Activated CD4-positive, alpha-beta T cell treated with anti-CD3 and anti-CD28 coated beads for 4 hours (primary cell): ENCODE results near the gene BIRC7.

Experiments
- DNase-seq, 2 donors: peaks; one replicate each; pipeline ENCODE4 v3.0.0-alpha.2; 2020

The BIRC7 gene

DNA sequence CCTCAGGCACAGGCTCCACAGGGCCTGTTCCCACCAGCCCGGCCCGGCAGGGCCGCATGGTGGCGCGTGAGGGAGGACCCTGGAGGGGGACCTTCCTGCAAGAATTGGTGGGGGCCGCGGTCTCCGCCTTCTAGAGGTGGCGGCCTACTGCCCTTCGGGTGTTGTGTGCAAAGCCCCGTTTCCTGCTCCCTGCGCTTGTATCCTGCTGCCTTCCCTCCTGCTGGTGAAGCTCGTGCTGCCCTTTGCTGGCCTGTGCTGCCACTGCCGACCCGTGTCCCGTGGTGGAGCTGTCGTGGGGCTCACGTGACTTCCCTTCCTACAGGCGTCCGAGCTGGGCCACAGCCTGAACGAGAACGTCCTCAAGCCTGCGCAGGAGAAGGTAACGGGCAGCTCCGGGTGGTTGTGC is 48.8 kb downstream of the BIRC7 start:
- DNase-seq, result no peak

DNA sequence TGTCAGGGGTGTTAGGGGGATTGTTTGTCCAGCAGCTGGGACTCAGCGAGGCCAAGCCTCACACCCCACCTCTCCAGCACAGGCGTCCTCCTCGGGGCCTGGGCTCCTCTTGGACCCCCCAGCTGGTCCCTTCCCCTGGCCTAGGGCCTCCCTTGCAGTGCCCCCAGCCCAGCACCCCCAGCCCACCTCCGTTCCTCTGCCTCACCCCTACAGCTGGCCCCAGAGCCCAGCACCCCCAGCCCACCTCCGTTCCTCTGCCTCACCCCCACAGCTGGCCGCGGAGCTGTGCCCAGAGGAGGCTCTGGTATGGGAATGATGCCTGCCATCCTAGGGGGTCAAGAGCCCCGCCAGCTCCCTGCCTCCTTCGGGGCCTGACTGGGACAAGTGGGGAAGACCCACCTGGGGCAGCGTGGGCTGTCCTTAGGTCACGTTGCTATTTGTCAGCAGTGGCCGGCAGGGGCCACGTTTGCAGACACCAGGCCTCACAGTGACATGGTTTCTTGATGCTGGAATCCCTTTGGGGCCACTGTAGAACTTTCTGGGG is 49.3 kb downstream of the BIRC7 start:
- no peak for DNase-seq

DNA sequence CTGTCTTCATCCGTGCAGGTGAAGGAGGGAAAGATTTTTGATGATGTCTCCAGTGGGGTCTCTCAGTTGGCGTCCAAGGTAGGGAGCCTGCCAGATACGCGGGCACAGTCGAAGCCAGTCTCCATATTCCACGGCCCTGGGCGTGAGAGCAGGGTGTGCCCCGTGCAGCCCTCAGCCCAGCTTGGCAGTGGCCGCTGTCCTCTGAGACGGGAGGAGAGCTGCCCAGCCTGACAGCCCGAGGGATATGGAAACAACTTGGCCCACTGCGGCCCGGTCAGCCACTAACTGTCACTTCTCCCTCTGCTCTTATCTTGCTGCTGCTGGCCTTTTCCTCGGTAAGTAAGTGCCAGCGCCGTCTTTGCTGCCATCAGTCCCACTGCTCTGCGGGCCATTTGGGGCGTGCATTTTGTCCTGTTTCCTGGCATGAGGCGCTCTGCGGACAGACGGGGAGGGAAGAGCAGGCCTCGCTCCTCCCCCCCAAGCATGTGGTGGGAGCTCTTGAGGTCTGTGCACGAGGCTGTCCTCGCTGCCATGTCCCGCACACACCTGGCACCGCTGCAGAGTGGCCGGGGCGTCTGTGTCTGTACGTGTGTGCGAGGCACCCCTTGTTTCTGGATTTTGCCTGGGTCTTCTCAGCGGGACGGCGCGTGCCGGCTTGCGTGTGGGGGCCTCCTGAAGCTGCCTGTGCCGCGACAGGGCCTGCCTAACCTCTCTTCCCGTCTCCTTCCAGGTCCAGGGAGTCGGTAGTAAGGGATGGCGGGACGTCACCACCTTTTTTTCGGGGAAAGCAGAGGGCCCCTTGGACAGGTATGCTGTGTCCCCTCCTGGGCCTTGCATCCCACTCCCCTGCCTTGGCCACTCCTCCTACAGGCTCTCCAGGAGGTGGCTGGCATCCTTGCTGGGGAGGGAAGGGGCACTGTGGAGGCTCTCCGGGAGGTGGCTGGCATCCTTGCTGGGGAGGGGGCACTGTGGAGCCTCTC is 50.2 kb downstream of the BIRC7 start:
- DNase-seq, result no peak

- DNase-seq, result no peak
Observed at GRCh38 chr20:63286781-63287696, 51.3 kb downstream of the BIRC7 start.

GRCh38 chr20:63287697-63288580 is 52.2 kb downstream of the BIRC7 start:
- no peak for DNase-seq

DNA sequence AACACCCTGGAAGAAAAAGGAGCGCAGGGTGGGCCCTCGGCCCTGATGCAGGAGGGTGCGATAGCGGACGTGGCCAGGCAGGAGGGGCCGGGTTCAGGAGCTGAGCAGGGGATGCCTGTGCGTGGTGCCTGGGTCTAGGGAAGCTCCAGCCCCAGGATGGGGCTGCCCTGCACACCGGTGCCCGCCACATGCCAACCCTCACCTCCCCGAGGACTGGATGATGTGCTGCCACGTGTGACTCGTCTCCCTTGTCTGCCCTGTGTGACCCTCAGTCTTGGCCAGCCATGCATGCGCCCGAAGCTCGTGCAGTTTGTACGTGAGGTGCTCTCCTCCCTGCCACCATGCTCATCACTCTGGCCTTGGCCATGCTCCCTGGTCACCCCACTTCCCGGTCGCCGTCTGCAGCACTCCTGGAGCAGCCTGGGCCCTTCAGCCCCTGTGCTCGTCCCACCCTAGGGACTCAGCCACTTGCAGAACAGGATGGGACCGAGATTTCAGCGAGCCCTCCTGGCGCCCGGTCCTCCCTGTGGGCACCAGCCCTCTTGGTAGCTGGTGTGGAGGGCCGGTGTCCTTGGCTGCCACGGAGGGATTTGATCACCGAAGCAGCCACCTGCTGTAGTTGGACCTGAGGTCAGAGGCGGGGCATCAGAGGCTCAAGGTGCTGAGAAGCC is 53.0 kb downstream of the BIRC7 start:
- DNase-seq, result no peak

- no peak for DNase-seq
Observed at GRCh38 chr20:63289311-63290135, 53.8 kb downstream of the BIRC7 start.
